ENCODE data around the gene TGFBR3L. TPM values are rescaled to one million over a fixed set of nuclear protein-coding genes. Genes with fewer than 3 reads are reported as not detected.
A peak's percentile ranks its signal among the peaks of the same experiment; 100 is the strongest.

Gene TGFBR3L
- total RNA-seq, 3 donors from 2014 or later (not counting 1 experiment from before 2014, with no cell fraction given), result 3.5 to 4.6 (median 4.4) TPM

DNA sequence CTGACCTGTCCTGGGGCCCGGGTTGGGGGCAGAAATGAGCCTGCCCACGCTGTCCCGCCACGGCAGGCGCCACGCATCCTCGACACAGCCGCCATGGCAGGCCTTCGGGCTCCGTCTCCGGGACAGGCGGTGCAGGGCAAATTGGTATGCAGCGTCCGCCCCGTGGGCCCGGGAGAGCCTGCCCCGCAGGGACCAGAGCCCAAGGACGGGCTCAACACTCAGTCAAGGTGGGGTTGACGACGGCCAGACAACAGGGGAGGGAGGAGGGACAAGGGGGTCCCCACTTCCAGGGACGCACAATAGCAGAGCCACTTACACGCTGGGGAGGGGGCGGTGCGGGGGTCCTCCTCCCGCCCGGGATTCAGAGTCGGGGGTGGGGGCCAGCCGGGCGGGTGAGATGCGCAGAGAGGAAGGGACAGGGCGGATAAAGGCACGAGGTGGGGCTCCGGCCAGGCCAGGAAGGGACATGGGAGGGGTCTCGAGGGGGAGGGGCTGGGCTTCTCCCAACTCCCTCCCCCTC is 10.1 kb downstream of the TGFBR3L start:
- Histone ChIP-seq H3K27ac (ENCODE audit: low read length) (no peak overlapping the region), H3K4me1 (ENCODE audit: control insufficient read depth, insufficient read depth, low read length) (peaks cover 37% of the 10 kb centered on the region), H3K36me3 (ENCODE audit: control insufficient read depth, insufficient read depth, low read length) (peaks cover 11% of the 10 kb centered on the region), H3K27me3 (ENCODE audit: control insufficient read depth, insufficient read depth, low read length) (no peaks in the 10 kb centered on the region), H3K4me3 (ENCODE audit: low read length) (no peak overlapping the region), H3K9me3 (ENCODE audit: control insufficient read depth, insufficient read depth, low read length) (no peaks in the 10 kb centered on the region)
- H3K27ac Mint-ChIP-seq, result peak overlapping the region in 1 of 2 donors; percentile 74
- peaks cover 13 to 41% of the 10 kb centered on the region in 2 donors for H3K4me1 Mint-ChIP-seq
- 59% methylated on average over 32 of the region's 34 CpGs for WGBS (ENCODE audit: insufficient coverage)
- H3K4me3 Mint-ChIP-seq, result no peak overlapping the region
- intact Hi-C loops (cut with micrococcal nuclease), result loop anchor here (1.0 kb wide), 1 partner anchor 71 kb away; no protein-coding TSS in a partner anchor
- DNase-seq (no peak), ATAC-seq (no peak)
- TF ChIP-seq, protein P1, sequence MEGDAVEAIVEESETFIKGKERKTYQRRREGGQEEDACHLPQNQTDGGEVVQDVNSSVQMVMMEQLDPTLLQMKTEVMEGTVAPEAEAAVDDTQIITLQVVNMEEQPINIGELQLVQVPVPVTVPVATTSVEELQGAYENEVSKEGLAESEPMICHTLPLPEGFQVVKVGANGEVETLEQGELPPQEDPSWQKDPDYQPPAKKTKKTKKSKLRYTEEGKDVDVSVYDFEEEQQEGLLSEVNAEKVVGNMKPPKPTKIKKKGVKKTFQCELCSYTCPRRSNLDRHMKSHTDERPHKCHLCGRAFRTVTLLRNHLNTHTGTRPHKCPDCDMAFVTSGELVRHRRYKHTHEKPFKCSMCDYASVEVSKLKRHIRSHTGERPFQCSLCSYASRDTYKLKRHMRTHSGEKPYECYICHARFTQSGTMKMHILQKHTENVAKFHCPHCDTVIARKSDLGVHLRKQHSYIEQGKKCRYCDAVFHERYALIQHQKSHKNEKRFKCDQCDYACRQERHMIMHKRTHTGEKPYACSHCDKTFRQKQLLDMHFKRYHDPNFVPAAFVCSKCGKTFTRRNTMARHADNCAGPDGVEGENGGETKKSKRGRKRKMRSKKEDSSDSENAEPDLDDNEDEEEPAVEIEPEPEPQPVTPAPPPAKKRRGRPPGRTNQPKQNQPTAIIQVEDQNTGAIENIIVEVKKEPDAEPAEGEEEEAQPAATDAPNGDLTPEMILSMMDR (IDR thresholded peaks at IDR 0.05), result no peak
- H3K9me3 Mint-ChIP-seq, result no peaks in the 10 kb centered on the region
- H3K27me3 Mint-ChIP-seq (ENCODE audit: low read depth in 2 of 2), result peaks cover 0 to 5% of the 10 kb centered on the region in 2 donors
- no peaks in the 10 kb centered on the region for H3K36me3 Mint-ChIP-seq

DNA sequence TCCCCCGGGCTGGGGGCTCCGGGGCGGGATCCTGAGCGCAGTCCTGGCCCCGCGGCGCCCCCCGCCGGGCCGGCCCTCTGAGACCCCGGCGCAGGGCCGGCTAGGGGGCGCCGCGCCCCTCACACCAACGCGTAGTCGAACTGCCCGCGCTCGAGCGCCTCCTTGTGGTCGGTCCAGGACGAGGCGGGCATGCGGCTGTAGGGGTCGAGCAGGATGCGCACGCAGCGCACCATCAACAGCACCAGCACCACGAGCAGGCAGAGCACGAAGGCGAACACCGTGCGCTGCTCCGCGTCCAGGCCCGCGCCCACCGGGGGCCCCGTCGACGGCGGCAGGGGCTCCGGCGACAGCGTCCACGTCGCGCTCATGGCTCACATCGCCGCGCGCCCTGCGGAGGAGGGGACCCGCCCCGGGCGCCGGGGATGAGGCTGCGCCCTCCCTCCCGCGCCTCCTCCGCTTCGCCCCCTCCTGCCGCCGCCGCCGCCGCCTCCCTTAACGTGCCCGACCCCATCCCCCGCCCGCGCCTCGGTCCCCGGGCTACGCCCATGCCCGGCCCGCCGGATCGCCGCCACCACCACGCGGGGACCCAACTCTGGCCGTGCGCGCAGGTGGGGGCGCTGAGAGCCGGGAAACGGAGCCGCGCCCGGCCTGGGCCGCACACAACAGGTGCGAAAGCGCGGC is 10.7 kb downstream of the TGFBR3L start:
- TF ChIP-seq, protein P1 (IDR thresholded peaks at IDR 0.05), result peak; percentile 83
- ATAC-seq, result peak; percentile 11 to 22 (median 16)
- intact Hi-C loops (cut with micrococcal nuclease), result loop anchor here (1.0 kb wide), 1 partner anchor 72 kb away; no protein-coding TSS in a partner anchor
- H3K36me3 ChIP-seq (ENCODE audit: control insufficient read depth, insufficient read depth, low read length), result peaks cover 11% of the 10 kb centered on the region
- H3K9me3 ChIP-seq (ENCODE audit: control insufficient read depth, insufficient read depth, low read length), result no peaks in the 10 kb centered on the region
- peak; percentile 80 to 91 for DNase-seq
- peak overlapping the region in 1 of 2 donors; percentile 74 for H3K27ac Mint-ChIP-seq
- H3K27me3 ChIP-seq (ENCODE audit: control insufficient read depth, insufficient read depth, low read length), result no peaks in the 10 kb centered on the region
- no peak overlapping the region for H3K4me3 ChIP-seq (ENCODE audit: low read length)
- WGBS (ENCODE audit: insufficient coverage), result under 1% methylated on average over 98 of the region's 98 CpGs
- H3K9me3 Mint-ChIP-seq, result no peaks in the 10 kb centered on the region
- peaks cover 7 to 35% of the 10 kb centered on the region in 2 donors for H3K4me1 Mint-ChIP-seq
- H3K27ac ChIP-seq (ENCODE audit: low read length), result no peak overlapping the region
- peaks cover 35% of the 10 kb centered on the region for H3K4me1 ChIP-seq (ENCODE audit: control insufficient read depth, insufficient read depth, low read length)
- H3K4me3 Mint-ChIP-seq, result peak overlapping the region; percentile 85
- no peaks in the 10 kb centered on the region for H3K36me3 Mint-ChIP-seq
- no peaks in the 10 kb centered on the region for H3K27me3 Mint-ChIP-seq (ENCODE audit: low read depth in 2 of 2)

- Histone ChIP-seq H3K27me3 (ENCODE audit: control insufficient read depth, insufficient read depth, low read length) (no peaks in the 10 kb centered on the region), H3K9me3 (ENCODE audit: control insufficient read depth, insufficient read depth, low read length) (no peaks in the 10 kb centered on the region), H3K4me1 (ENCODE audit: control insufficient read depth, insufficient read depth, low read length) (peaks cover 32% of the 10 kb centered on the region), H3K27ac (ENCODE audit: low read length) (no peak within 1 kb of the TSS), H3K36me3 (ENCODE audit: control insufficient read depth, insufficient read depth, low read length) (peaks cover 17% of the 10 kb centered on the region), H3K4me3 (ENCODE audit: low read length) (no peak within 1 kb of the TSS)
- Mint-ChIP-seq H3K4me3 (peak within 1 kb of the TSS; percentile 85), H3K27me3 (ENCODE audit: low read depth in 2 of 2) (no peaks in the 10 kb centered on the region), H3K36me3 (no peaks in the 10 kb centered on the region), H3K27ac (peak within 1 kb of the TSS in 1 of 2 donors; percentile 74), H3K9me3 (no peaks in the 10 kb centered on the region), H3K4me1 (peaks cover 2 to 29% of the 10 kb centered on the region in 2 donors)
- WGBS (ENCODE audit: insufficient coverage), result 18% methylated on average over 65 of the region's 65 CpGs
- ATAC-seq (peak; percentile 57 to 64 (median 61)), DNase-seq (peak; percentile 73 to 81)
- TF ChIP-seq, protein P1 (IDR thresholded peaks at IDR 0.05), result no peak
- intact Hi-C loops (cut with micrococcal nuclease), result no loop called here
Observed at GRCh38 chr19:7926021-7926726, 11.5 kb downstream of the TGFBR3L start, which contains the start of gene CTXN1. CTXN1 (minus strand) TSS chr19:7926135; CDS start chr19:7925538, 597 bp downstream.
